WERI-Rb-1 (cell line): ENCODE measurements around the gene EML1.
A peak's percentile ranks its signal among the peaks of the same experiment; 100 is the strongest.

Experiments
- DNase-seq: peaks from one replicate; pipeline ENCODE4 v3.0.0-alpha.2; 2020
- H3K27ac ChIP-seq: fragments of 250-450 bp; sonication (Bioruptor Pico); 2 replicates; pipeline ENCODE4 v1.5.1; 2020; ENCODE audit warnings: mild to moderate bottlenecking, moderate library complexity
- H3K27me3 ChIP-seq: fragments of 250-450 bp; sonication (Bioruptor Pico); 2 replicates; pipeline ENCODE4 v1.5.1; 2021; ENCODE audit warnings: mild to moderate bottlenecking, low read depth, moderate library complexity; ENCODE audit not compliant: insufficient read depth, severe bottlenecking
- H3K36me3 ChIP-seq: fragments of 250-450 bp; sonication (Bioruptor Pico); 2 replicates; pipeline ENCODE4 v1.5.1; 2020; ENCODE audit warnings: mild to moderate bottlenecking, moderate library complexity
- H3K4me3 ChIP-seq: 2 replicates; pipeline ENCODE4 v1.5.1; 2011; ENCODE audit warnings: low read depth, mild to moderate bottlenecking, control low read depth, low read length
- H3K9me3 ChIP-seq: fragments of 250-450 bp; sonication (Bioruptor Pico); 2 replicates; pipeline ENCODE4 v1.5.1; 2021; ENCODE audit warnings: mild to moderate bottlenecking, moderate library complexity; ENCODE audit not compliant: severe bottlenecking
- TF ChIP-seq, protein P1 (sequence below): IDR thresholded peaks from 2 replicates; pipeline ENCODE4 v1.5.1; 2011; ENCODE audit warnings: low read depth, mild to moderate bottlenecking, control low read depth, inconsistent platforms, low read length

EML1 gene

GRCh38 chr14:99975190-99975589 is 182.0 kb downstream of the EML1 start:
- TF ChIP-seq, protein P1, sequence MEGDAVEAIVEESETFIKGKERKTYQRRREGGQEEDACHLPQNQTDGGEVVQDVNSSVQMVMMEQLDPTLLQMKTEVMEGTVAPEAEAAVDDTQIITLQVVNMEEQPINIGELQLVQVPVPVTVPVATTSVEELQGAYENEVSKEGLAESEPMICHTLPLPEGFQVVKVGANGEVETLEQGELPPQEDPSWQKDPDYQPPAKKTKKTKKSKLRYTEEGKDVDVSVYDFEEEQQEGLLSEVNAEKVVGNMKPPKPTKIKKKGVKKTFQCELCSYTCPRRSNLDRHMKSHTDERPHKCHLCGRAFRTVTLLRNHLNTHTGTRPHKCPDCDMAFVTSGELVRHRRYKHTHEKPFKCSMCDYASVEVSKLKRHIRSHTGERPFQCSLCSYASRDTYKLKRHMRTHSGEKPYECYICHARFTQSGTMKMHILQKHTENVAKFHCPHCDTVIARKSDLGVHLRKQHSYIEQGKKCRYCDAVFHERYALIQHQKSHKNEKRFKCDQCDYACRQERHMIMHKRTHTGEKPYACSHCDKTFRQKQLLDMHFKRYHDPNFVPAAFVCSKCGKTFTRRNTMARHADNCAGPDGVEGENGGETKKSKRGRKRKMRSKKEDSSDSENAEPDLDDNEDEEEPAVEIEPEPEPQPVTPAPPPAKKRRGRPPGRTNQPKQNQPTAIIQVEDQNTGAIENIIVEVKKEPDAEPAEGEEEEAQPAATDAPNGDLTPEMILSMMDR: no peak
- no peak overlapping the region for H3K4me3 ChIP-seq

DNA sequence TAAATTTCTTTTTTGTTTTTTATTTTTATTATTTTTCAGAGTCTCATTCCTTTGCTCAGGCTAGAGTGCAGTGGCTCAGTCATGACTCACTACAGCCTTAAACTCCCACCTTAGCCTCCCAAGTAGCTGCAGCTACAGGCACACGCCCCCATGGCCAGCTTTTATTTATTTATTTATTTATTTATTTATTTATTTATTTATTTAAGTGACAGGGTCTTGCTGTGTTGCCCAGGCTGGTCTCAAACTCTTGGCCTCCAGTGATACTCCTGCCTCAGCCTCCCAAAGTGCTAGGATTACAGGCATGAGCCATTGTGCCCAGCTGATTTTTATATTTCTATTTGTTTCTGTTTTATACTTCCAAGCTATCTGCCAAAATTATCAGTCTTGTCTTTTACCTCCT is 182.8 kb downstream of the EML1 start:
- Histone ChIP-seq H3K4me3 (no peak overlapping the region), H3K27ac (no peak overlapping the region), H3K9me3 (no peaks in the 10 kb centered on the region), H3K36me3 (peaks cover 9% of the 10 kb centered on the region), H3K27me3 (no peaks in the 10 kb centered on the region)
- DNase-seq: no peak
- TF ChIP-seq, protein P1: no peak

More at GRCh38 chr14:99975190-99975589, 182.0 kb downstream of the EML1 start:
- H3K27ac ChIP-seq: no peak overlapping the region
- H3K36me3 ChIP-seq: peaks cover 9% of the 10 kb centered on the region
- H3K9me3 ChIP-seq: peaks cover 5% of the 10 kb centered on the region
- no peak for DNase-seq
- no peaks in the 10 kb centered on the region for H3K27me3 ChIP-seq

DNA sequence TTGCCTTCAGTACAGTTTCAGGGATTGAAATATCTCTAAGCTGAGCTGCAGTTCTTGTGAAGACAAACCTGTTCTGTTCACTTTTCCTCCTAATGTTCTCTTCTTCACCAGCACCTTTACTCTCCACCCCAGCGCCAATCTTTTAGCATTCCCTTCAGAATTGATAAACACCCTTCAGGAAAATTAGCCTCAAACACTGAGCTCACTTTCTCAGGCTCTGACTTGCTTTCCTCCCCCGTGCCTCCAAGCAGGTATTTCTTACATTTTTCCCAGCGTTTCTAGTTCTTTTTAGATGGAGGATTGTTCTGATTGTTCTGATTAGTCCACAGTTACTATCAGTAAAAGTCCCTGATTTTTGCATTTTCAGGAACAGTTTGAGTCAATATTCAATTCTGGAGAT is 183.5 kb downstream of the EML1 start:
- Histone ChIP-seq H3K27ac (no peak overlapping the region), H3K9me3 (no peaks in the 10 kb centered on the region), H3K4me3 (no peak overlapping the region), H3K27me3 (no peaks in the 10 kb centered on the region), H3K36me3 (peaks cover 9% of the 10 kb centered on the region)
- TF ChIP-seq, protein P1: no peak
- DNase-seq: no peak

GRCh38 chr14:99980299-99980698 is 187.1 kb downstream of the EML1 start:
- H3K36me3 ChIP-seq: peaks cover 8% of the 10 kb centered on the region
- H3K4me3 ChIP-seq: no peak overlapping the region
- no peaks in the 10 kb centered on the region for H3K9me3 ChIP-seq
- TF ChIP-seq, protein P1: no peak
- H3K27me3 ChIP-seq: no peaks in the 10 kb centered on the region
- no peak overlapping the region for H3K27ac ChIP-seq
- DNase-seq: no peak

DNA sequence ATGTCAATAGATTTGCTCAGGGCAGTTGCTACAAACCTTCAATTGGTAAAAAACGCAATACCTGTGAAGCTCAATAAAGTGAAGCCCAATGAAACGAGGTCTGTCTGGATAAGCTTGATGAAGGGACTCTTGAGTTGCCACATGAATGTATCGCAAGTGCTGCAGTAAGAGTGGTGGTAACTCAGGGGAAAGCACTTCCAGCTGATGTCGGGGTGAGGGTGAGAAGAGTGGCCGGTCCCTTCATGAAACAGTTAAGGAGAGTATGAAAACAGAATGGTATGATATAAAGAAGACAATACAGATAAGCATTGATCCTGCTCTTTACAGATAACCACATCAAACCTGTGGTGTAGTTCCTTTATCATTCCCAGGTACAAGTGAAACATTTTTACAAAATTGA is 188.6 kb downstream of the EML1 start:
- no peak overlapping the region for H3K4me3 ChIP-seq
- H3K27me3 ChIP-seq: no peaks in the 10 kb centered on the region
- peaks cover 3% of the 10 kb centered on the region for H3K9me3 ChIP-seq
- TF ChIP-seq, protein P1: no peak
- H3K27ac ChIP-seq: no peak overlapping the region
- no peak for DNase-seq
- H3K36me3 ChIP-seq: peaks cover 3% of the 10 kb centered on the region

GRCh38 chr14:99982537-99983250 is 189.5 kb downstream of the EML1 start:
- no peak overlapping the region for H3K4me3 ChIP-seq
- peak overlapping the region; percentile 41 for H3K27ac ChIP-seq
- H3K36me3 ChIP-seq: no peaks in the 10 kb centered on the region; the same call in none of the 2 replicates
- DNase-seq: peak; percentile 49
- peaks cover 3% of the 10 kb centered on the region for H3K9me3 ChIP-seq
- TF ChIP-seq, protein P1: peak; percentile 85
- no peaks in the 10 kb centered on the region for H3K27me3 ChIP-seq
